Activated CD4-positive, alpha-beta T cell treated with anti-CD3 and anti-CD28 coated beads, Interleukin-2, amount 50 U/mL, for 24 hours (primary cell): Measurements from ENCODE around the gene ACTR1A.
"Not testable (repeated sequence)": the region's sequence is repeated elsewhere in the genome, so short reads cannot be mapped to it uniquely, and the experiment has no call there.

ENCODE experiments used
- DNase-seq, 2 donors: peaks; one replicate each; pipeline ENCODE4 v3.0.0-alpha.2; 2020; ENCODE audit warnings: low read depth in 1 of 2, low spot score in 1 of 2

The ACTR1A gene

DNA sequence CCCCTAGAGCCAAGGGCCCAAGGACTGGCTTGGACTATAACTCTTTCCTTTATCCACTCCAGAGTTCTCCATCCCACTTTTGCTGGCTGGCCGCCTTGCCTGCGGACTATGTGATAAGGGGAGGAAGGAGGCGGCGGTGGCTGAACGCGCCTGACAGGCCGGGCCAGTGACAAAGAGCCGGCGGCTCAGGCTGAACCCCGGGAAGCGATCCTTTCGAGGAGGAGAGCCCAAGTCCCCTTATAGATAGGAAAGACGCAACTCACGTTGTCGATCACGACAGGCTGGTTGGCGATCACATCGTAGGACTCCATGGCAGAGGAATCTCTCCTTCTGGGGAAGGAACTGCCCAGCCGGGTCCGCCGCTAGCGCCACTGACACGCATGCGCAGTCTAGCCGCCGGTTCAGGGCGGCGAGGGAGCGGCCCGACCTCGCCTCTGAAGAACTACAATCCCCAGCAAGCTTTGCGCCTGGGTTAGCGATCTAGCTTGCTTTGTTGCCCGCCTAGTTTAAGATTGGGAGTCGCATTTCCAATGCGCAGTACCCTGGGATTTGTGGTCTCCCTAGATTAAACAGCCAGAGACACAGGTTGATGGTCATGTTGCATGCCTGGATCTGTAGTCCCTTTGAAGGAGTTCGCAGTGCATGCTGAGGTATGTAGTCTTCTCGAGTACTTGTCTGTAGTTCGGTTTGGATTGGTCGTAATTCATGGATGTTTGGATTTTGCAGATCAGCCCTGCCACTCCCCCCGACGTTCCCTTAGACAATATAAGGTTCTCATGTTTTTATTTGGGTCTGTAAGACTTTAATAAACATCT is at the start of gene ACTR1A:
Gene ACTR1A, minus strand, starts transcription at position 376 of the 815 bp plus-strand sequence. Its CDS starts 65 bp downstream, at position 311.
- DNase-seq: peak; percentile 92

DNA sequence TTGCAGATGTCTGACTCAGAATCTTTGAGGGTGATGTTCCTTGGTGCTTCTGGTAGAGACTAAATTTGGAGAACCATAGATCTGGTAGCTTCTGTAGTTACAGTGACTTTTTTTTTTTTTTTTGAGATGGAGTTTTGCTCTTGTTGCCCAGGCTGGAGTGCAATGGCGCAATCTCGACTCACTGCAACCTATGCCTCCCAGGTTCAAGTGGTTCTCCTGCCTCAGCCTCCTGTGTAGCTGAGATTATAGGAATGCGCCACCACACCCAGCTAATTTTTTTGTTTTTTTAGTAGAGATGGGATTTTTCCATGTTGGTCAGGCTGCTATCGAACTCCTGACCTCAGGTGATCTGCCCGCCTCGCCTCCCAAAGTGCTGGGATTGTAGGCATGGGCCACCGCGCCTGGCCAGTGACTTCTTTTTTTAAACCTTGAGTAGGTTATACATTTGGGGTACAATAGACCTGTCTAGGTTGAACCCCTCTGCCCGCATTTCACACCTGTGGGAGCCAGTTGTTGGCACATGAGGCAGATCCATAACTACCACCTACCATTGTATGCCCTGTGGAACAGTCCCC is 48.2 kb upstream of the ACTR1A start:
- no peak for DNase-seq

DNA sequence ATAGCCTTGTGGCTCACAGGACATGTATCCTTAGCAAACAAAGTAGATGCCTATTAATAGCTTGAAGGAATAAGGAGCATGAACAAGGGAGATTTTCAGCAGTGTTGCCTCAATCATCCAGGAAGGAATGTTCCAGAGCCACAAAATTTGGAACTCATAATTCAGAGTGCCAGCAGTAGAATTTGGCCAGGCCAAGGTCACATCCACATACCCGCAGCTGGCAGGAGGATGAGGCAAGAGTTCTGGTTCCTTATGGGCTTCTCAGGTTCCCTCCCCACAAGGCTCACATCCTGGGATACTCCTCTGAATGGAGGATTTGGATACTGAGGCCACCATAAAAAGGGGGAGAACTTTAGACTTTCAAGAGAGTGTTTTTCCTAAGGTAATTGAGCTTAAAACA is 47.0 kb upstream of the ACTR1A start:
- DNase-seq: no peak

DNA sequence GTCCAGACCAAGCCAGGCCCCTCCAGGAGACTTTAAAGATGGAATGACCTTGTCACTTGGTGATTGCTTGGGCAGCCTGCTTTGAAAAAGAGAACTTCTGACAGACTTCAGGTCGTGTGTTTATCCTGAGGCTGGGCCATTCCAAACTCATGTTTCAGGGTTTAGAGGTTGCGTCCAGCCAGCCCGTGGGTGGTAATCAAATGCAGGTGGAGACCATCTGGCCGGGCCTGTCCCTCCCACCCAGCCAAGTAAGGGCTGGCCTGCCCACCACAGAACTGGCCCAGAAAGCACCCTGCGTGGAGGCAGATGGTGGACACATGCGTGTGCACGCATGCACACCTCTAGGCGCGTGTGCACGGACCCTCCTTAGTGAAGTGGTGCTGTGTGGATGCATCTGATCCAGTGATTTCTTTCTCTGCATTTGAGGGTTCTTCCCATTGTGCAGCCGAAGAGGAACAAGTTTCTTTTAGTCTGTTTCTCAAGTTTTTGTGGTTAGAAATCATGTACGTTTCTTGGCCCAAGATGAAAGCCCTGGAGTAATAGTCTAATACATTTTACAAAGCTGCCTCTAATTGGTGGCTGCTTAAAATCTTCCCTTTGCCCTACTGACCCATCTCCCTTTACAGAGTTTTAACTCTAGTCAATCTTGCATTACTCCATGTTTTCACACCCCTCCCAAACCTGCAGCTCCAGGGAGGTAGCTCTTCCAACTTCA is 44.3 kb upstream of the ACTR1A start:
- DNase-seq: no peak

DNA sequence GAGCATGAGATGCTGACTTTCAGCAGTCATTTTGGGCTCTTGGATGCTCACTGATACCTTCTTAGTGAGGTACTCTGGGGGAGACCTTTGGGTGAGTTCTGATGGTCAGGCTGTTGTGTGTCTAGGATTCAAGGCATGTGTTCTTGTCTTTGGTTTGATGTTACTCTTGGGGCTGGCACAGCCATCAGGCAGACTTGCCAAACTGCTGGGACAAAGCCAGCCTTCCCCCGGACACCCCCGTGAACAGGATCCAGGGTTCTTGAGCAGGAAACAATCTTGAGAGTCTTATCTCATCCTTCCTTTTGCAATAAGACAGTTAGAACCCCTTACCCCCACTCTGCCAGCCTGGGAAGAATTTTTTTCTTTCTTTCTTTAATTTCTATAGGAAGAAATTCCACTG is 43.5 kb upstream of the ACTR1A start:
- DNase-seq: no peak

DNA sequence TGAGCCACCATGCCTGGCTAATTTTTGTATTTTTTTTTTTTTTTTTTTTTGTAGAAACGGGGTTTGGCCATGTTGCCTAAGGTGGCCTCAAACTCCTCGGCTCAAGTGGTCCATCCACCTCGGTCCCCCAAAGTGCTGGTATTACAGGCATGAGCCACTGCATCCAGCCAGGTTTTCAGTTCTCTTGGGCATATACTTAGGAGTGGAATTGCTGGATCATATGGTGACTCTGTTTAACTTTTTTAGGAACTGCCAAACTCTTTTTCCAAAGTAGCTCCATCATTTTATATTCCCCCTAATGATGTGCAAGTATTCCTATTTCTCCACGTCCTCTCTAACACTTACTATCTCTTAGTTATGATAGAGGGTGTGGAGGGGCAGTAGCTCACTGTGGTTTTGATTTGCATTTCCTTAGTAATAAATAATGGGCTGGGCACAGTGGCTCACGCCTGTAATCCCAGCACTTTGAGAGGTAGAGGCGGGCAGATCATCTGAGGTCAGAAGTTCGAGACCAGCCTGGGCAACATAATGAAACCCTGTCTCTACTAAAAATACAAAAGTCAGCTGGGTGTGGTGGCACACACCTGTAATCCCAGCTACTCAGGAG is 42.9 kb upstream of the ACTR1A start:
- DNase-seq: no peak

DNA sequence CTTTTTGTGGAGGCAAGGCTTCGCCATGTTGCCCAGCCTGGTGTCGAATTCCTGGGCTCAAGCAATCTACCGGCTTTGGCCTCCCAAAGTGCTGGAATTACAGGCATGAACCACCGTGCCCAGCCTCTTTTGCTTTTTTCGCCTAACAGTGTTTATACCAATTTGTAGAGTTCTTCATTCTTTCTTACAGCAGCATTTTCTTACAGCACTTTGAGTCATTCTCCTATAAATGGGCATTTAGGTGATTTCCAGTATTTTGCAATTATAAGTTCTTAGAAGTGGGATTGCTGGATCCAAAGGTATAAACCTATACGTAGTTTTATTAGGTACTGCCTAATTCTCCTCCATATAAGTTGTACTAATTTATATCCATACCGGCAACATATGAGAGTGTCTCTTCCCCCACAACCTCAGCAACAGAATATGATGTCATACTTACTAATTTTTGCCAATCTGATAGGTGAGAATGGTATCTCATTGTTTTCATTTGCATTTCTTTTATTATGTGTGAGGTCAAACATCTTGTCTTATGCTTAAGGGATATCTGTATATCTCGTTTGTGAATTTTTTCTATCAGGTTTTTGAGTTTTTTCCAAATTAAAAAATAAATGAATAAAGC is 40.4 kb upstream of the ACTR1A start:
- DNase-seq: no peak

DNA sequence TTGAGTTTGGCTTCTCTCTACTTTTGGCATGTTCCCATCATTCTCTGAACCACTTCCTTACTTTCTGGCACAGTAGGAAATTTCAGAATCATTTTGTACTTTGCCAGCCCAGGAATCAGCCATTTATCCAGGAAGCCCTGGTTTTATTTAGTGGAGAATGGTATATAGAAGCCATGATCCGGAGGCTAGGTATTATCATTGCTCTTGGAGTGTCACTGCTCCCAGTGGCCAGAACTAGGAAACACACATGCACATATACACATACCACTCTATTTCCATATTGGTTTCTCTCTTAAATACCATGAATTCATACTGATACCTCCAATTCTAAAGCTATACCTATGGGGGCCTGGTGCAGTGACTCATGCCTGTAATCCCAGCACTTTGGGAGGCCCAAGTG is 37.5 kb upstream of the ACTR1A start:
- DNase-seq: no peak

DNA sequence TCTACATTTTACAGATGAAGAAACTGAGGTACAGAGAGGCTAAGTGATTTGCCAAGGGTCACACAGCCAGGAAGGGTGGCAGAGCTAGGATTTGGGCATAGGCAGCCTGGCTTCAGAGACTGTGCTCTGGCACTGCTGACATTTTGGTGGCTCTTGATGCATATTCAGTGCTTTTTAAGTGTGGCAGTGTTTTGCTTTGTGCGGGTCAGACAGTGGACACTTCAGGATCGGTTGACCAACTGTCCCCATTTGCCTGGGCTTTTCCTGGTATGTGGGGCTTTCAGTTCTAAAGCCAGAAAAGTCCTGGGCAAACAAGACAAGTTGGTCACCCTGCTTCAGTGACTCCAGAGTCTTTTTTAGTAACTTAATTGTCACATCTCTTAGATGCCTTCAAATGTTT is 36.3 kb upstream of the ACTR1A start:
- no peak for DNase-seq

DNA sequence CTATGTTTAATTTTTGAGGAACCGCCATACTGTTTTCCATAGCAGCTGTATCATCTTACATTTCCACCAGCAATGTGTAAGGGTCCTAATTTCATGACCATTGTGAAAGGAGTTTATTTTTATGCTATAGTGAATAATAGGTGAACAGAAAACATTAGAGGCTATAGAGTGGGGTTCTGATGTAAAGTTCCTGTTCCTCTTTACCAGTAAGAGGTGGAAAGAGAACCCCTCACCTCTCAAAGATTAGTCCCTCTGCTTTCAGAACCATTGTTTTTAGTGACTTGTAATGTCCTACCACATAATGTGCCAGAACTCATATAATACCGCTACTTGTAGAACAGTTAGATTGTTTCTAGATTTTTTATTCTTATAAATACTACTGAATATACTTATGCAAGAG is 35.4 kb upstream of the ACTR1A start:
- no peak for DNase-seq

DNA sequence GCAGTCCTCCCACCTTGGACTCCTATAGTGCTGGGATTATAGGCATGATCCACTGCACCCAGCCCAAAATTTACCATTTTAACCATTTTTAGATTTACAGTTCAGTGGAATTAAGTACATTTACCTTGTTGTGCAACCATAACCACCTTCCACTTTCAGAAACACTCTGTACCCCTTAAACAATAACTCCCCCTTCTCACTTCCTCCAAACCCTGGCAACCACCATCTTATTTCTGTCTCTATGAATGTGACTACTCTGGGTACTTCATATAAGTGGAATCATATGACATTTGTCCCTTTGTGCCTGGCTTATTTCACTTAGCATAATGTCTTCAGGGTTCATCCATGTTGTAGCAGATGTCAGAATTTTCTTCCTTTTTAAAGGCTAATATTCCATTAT is 34.9 kb upstream of the ACTR1A start:
- no peak for DNase-seq

DNA sequence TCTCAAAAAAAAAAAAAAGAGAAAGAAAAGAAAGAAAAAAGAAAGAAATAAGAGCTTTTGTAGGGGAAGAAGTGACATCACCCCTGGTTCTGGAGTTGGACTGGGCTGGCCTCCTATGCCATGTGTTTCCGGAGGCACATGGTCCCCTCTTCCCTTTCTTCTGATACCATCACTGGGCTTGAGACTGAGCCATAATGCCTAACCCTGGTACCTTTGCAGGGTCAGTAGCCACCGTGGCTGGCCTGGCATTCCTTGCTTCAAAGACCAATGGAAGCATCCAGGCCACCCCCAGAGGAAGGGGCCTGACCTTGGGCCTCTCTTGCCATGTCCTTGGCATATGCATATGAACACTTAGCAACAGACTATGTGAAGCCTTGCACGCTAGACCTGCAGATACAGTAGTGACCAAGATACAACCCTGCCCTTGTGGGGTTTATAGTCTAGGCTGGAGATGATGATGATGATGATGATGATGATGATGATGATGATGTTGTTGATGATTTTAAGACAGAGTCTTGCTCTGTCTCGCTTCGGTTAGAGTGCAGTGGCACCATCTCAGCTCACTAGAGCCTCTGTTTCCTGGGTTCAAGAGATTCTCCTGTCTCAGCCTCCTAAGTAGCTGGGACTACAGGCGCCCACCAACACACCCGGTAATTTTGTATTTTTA is 33.1 kb upstream of the ACTR1A start:
- DNase-seq: no peak

DNA sequence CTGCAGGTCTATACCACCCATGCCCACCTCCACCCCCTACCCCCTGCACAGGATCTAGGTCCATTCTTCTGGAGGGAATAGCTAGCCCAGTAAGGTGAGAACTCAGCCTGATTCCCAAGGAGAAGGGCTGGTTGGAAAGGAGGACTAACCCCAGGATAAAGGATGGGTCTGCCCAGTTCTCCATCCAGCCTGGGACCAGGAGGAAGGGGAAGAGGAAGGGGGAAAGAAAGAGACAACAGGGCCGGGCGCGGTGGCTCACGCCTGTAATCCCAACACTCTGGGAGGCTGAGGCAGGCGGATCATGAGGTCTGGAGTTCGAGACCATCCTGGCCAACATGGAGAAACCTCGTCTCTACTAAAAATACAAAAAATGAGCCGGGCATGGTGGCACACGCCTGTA is 32.5 kb upstream of the ACTR1A start:
- DNase-seq: not testable (repeated sequence)

DNA sequence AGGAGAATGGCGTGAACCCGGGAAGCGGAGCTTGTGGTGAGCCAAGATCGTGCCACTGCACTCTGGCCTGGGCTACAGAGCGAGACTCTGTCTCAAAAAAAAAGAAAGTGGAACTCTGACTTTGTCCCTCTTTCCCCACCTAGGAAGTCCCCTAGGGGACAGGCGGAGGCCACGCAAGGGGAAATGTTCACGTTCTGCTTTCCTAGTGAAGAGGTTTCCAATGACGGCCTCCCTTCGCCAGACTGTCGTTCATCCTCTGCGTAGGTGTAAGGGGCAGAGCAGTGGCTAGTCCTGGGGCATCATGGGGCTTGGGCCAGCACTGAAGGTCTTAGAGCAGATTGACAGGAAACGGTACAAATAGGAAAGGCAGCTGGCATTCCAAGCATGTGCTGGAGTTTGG is 31.8 kb upstream of the ACTR1A start:
- no peak for DNase-seq

DNA sequence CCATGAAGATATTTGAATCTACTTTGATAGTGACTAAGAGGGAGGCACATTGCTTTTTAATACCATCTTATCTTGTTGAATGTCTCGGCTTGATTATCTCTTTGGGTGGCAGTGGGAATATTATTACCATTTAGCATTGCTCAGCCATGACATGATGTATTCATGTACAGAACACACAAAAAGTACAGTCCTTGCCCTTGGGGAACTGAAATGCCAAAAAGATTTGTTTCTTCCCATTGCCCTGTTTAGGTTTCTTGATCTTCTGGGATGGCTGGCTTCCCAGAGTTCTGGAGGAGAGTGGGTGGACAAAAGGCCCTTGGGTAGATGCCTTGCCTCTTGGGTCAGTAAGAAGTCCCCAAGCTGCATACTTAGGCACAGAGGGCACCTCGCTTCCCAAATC is 25.0 kb upstream of the ACTR1A start:
- DNase-seq: no peak

DNA sequence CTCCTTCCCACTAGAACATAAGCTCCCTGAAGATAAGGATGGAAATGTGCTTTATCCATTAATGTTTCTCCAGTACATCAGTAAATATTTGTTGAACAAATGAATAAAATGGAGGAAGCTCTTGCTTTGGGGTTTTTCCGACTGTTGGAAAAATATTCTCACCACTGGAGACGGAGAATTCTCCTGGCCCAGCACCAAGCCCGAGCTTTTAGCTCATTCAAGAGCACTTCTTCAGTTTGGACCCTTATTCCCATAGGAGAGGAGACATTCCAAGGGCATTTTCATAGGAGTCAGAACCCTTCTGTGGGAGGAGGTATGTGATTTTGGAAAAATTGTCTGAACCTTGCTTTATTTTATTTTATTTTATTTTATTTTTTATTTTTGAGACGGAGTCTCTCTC is 22.2 kb upstream of the ACTR1A start:
- DNase-seq: no peak

DNA sequence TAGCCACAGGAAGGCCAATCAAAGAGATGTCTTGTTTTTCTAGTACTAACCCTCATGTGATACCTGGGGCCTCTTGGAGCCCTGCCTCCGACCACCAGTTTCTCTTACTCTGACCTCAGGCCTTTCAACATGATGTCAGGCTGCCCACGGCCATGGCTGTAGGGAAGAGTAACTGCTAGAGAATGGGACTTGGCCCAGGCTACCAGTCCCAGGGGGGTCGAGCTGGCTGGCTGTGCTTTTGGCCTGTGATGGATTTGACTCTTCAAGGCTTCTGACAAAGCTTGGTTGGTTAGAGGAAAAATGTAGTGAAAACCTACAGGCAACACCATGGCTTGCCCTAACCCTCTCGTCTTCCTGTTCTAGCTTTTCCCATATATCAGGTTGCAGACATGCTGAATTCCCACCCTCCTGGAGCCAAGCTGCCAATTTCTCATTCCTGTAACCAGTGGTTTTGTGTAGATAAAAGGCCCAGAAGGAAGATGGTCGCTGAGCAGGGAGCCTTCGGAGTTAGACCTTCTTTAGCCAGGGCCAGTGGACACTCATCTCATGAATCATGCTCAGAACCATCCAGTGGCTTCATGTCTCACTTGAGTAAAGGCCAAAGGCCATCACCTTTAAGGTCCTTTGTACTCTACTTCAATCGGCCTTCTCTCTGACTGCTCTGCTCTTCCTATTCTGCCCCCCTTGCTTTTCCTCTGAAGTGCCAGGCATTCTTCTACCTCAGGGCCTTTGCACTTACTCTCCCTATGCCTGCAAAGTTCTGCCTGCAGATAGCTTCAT is 20.9 kb upstream of the ACTR1A start:
- no peak for DNase-seq

DNA sequence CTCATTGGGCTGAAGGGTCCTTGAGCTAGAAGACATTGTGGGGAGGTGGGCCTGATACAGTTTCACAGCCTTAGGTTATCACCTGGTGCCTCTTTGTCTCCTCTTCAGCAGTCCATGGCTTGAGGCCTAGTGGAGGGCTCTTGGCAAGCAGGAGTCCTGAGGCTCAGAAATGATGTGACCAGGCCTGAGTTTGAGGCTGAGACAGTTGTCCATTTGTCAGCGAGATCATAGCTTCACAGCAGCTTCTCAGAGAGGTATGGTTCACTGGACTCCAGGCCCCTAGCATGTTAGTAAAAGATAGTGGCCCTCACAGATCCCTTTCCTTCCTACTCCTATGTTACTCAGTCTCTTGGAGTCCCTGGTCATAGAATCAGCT is 20.4 kb upstream of the ACTR1A start:
- no peak for DNase-seq

DNA sequence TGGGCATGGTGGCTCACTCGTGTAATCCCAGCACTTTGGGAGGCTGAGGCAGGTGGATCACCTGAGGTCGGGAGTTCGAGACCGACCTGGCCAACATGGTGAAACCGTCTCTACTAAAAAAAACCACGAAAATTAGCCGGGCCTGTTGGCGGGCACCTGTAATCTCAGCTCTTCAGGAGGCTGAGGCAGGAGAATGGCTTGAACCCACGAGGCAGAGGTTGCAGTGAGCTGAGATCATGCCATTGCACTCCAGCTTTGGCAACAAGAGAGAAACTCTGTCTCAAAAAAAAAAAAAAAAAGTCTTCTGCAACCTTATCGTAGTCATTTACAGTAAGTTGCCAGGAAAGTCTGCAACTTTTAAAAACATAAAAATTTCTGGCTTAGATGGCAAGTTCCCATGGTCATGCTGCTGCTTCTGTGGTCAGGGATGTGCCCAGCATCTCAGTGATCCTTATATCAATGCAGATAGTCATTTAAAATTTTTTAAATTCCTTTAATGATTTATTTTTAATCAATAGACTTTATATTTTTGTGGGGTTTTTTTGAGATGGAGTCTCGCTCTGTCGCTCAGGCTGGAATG is 16.8 kb upstream of the ACTR1A start:
- DNase-seq: no peak

DNA sequence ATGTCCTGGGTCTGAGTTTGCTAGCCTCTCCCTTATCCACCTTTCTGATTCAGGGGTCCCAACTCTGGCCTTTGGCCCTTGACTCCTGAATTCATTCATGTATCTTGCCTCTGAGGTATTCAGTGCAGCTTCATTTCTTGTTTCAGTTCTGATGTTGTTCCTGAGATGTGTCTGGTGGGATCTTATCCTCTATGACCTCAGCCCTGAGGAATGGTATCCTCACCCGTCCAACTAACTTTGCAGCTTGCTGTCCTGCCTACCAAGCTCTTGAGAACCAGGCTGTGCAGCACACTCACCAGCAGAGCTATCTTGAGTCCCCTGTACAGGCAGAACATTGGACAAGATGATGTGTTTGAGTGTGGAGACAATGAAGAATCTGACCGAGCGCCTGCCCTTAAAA is 15.0 kb upstream of the ACTR1A start:
- no peak for DNase-seq
